GM19238 (cell line): ENCODE data around the gene NID1.
A peak's percentile ranks its signal among the peaks of the same experiment; 100 is the strongest.

Experiments used
- DNase-seq: peaks from one replicate; pipeline ENCODE4 v3.0.0; 2011; ENCODE audit warnings: low spot score; ENCODE audit not compliant: insufficient read length

NID1 gene

GRCh38 chr1:236067854-236068454 lies 3.1 kb upstream of the NID1 start:
- no peak for DNase-seq

GRCh38 chr1:236066828-236067386 lies 2.0 kb upstream of the NID1 start:
- peak; percentile 81 for DNase-seq

GRCh38 chr1:236066054-236066453 lies 1.2 kb upstream of the NID1 start:
- no peak for DNase-seq

- no peak for DNase-seq
These were observed 667 bp upstream of the NID1 start for GRCh38 chr1:236065509-236066005.

GRCh38 chr1:236063919-236064673 lies 794 bp downstream of the NID1 start:
- DNase-seq: peak; percentile 35

GRCh38 chr1:236063551-236063918 lies 1.4 kb downstream of the NID1 start:
- no peak for DNase-seq

- DNase-seq: no peak
These were observed 4.6 kb downstream of the NID1 start for GRCh38 chr1:236060286-236060685.

GRCh38 chr1:236059011-236059410 lies 5.9 kb downstream of the NID1 start:
- no peak for DNase-seq

- DNase-seq: peak; percentile 34
These were observed 6.6 kb downstream of the NID1 start for GRCh38 chr1:236058141-236058934.

GRCh38 chr1:236057546-236057945 lies 7.3 kb downstream of the NID1 start:
- no peak for DNase-seq

- no peak for DNase-seq
These were observed 12.5 kb downstream of the NID1 start for GRCh38 chr1:236052232-236052993.

GRCh38 chr1:236051242-236051791 lies 13.6 kb downstream of the NID1 start:
- no peak for DNase-seq

- no peak for DNase-seq
These were observed 19.1 kb downstream of the NID1 start for GRCh38 chr1:236045771-236046170.

- DNase-seq: no peak
These were observed 20.5 kb downstream of the NID1 start for GRCh38 chr1:236044341-236044740.

GRCh38 chr1:236041631-236042618 lies 23.0 kb downstream of the NID1 start:
- no peak for DNase-seq

GRCh38 chr1:236039740-236040685 lies 24.9 kb downstream of the NID1 start:
- no peak for DNase-seq

- no peak for DNase-seq
These were observed 26.9 kb downstream of the NID1 start for GRCh38 chr1:236038034-236038433.

- no peak for DNase-seq
These were observed 29.2 kb downstream of the NID1 start for GRCh38 chr1:236035681-236036101.
